ENCODE data around the gene TPI1.

TPI1 gene

DNA sequence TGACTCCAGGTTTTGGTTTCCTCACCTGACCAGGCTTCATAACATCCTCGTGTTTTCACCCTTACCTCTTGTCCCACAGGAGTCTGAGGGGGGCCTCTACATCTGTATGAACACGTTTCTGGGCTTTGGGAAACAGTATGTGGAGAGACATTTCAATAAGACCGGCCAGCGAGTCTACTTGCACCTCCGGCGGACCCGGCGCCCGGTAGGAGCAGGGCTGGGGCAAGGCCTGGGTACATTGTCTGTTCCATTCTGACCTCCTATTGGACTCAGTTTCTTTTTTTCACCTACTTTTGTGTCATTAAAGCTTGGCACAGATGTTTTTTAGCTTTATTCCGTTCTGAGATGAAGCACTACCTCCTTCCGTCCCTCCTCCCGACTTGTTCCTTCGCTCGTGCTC lies 12.0 kb upstream of the TPI1 start:
- Histone ChIP-seq H3K36me3 (ENCODE audit: insufficient read depth, low read length) (peaks cover 51% of the 10 kb centered on the region), H3K4me3 (ENCODE audit: low read depth, low read length, poor library complexity, severe bottlenecking) (no peak overlapping the region), H3K4me1 (ENCODE audit: insufficient read depth, low read length, severe bottlenecking) (peaks cover 20% of the 10 kb centered on the region), H3K9me2 (ENCODE audit: low read depth, low read length) (no peaks in the 10 kb centered on the region), H3K27me3 (ENCODE audit: insufficient read depth, low read length) (no peaks in the 10 kb centered on the region), H3K79me2 (ENCODE audit: insufficient read depth, low read length) (peaks cover 18% of the 10 kb centered on the region), H3K4me2 (ENCODE audit: low read length) (no peak overlapping the region), H3F3A (ENCODE audit: insufficient read depth, low read length) (no peaks in the 10 kb centered on the region), H3K9me3 (ENCODE audit: low read length) (no peaks in the 10 kb centered on the region), H3K27ac (ENCODE audit: low read depth, low read length, poor library complexity, severe bottlenecking) (no peak overlapping the region), H4K20me1 (ENCODE audit: insufficient read depth, low read length) (no peaks in the 10 kb centered on the region), H3K9ac (ENCODE audit: low read length) (no peak overlapping the region), H2AFZ (ENCODE audit: low read length) (no peak overlapping the region)
- no peak for TF ChIP-seq EZH2 (IDR thresholded peaks at IDR 0.05; ENCODE audit: borderline replicate concordance, low read length)
- TF ChIP-seq, protein P1, sequence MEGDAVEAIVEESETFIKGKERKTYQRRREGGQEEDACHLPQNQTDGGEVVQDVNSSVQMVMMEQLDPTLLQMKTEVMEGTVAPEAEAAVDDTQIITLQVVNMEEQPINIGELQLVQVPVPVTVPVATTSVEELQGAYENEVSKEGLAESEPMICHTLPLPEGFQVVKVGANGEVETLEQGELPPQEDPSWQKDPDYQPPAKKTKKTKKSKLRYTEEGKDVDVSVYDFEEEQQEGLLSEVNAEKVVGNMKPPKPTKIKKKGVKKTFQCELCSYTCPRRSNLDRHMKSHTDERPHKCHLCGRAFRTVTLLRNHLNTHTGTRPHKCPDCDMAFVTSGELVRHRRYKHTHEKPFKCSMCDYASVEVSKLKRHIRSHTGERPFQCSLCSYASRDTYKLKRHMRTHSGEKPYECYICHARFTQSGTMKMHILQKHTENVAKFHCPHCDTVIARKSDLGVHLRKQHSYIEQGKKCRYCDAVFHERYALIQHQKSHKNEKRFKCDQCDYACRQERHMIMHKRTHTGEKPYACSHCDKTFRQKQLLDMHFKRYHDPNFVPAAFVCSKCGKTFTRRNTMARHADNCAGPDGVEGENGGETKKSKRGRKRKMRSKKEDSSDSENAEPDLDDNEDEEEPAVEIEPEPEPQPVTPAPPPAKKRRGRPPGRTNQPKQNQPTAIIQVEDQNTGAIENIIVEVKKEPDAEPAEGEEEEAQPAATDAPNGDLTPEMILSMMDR (IDR thresholded peaks at IDR 0.05; ENCODE audit: low read length): no peak

DNA sequence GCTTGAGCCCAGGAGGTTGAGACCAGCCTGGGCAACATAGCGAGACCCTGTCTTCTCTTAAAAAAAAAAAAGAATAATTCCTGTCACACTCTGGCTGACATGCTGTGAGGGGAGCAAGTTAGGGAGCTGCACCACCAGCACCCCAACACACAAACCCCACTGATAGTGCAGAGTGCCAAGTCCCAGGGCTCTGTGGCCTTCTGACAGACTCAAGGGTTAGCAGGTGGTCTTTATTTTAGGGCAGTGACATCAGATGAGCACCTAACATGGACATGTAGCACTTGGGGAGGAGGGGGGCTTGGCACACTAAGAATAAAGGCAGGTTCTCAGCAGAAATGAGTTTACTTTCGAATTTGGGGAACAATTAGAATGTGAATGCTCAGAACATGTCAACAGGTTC lies 8.5 kb upstream of the TPI1 start:
- Histone ChIP-seq H3F3A (ENCODE audit: insufficient read depth, low read length) (no peaks in the 10 kb centered on the region), H3K4me3 (ENCODE audit: low read depth, low read length, poor library complexity, severe bottlenecking) (no peak overlapping the region), H4K20me1 (ENCODE audit: insufficient read depth, low read length) (no peaks in the 10 kb centered on the region), H3K36me3 (ENCODE audit: insufficient read depth, low read length) (peaks cover 86% of the 10 kb centered on the region), H3K9me2 (ENCODE audit: low read depth, low read length) (no peaks in the 10 kb centered on the region), H3K4me1 (ENCODE audit: insufficient read depth, low read length, severe bottlenecking) (peaks cover 4% of the 10 kb centered on the region), H3K9me3 (ENCODE audit: low read length) (no peaks in the 10 kb centered on the region), H3K27me3 (ENCODE audit: insufficient read depth, low read length) (no peaks in the 10 kb centered on the region), H3K9ac (ENCODE audit: low read length) (no peak overlapping the region), H2AFZ (ENCODE audit: low read length) (no peak overlapping the region), H3K4me2 (ENCODE audit: low read length) (no peak overlapping the region), H3K79me2 (ENCODE audit: insufficient read depth, low read length) (peaks cover 3% of the 10 kb centered on the region), H3K27ac (ENCODE audit: low read depth, low read length, poor library complexity, severe bottlenecking) (no peak overlapping the region)
- TF ChIP-seq, protein P1 (IDR thresholded peaks at IDR 0.05; ENCODE audit: low read length): no peak
- no peak for TF ChIP-seq EZH2 (IDR thresholded peaks at IDR 0.05; ENCODE audit: borderline replicate concordance, low read length)

DNA sequence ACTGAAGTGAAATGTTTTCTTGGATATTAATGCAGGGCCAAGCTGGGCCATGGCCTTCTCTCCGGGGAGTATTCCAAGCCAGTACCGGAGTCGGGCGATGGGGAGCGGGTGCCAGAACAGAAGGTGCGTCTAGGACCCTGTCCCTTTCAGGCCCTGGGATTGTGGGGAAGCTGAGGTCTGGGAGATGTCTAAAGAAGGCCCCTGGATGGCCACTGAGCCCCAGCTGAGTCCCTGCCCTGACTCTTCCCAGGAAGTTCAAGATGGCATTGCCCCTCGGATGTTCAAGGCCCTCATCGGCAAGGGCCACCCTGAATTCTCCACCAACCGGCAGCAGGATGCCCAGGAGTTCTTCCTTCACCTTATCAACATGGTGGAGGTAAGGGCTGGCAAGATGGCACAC lies 7.2 kb upstream of the TPI1 start:
- Histone ChIP-seq H2AFZ (ENCODE audit: low read length) (no peak overlapping the region), H3K27ac (ENCODE audit: low read depth, low read length, poor library complexity, severe bottlenecking) (no peak overlapping the region), H3F3A (ENCODE audit: insufficient read depth, low read length) (no peaks in the 10 kb centered on the region), H3K4me2 (ENCODE audit: low read length) (no peak overlapping the region), H3K36me3 (ENCODE audit: insufficient read depth, low read length) (peaks cover 95% of the 10 kb centered on the region), H3K79me2 (ENCODE audit: insufficient read depth, low read length) (no peaks in the 10 kb centered on the region), H3K9ac (ENCODE audit: low read length) (no peak overlapping the region), H3K27me3 (ENCODE audit: insufficient read depth, low read length) (no peaks in the 10 kb centered on the region), H4K20me1 (ENCODE audit: insufficient read depth, low read length) (no peaks in the 10 kb centered on the region), H3K9me2 (ENCODE audit: low read depth, low read length) (no peaks in the 10 kb centered on the region), H3K4me3 (ENCODE audit: low read depth, low read length, poor library complexity, severe bottlenecking) (no peak overlapping the region), H3K4me1 (ENCODE audit: insufficient read depth, low read length, severe bottlenecking) (no peaks in the 10 kb centered on the region), H3K9me3 (ENCODE audit: low read length) (no peaks in the 10 kb centered on the region)
- no peak for TF ChIP-seq EZH2 (IDR thresholded peaks at IDR 0.05; ENCODE audit: borderline replicate concordance, low read length)
- TF ChIP-seq, protein P1 (IDR thresholded peaks at IDR 0.05; ENCODE audit: low read length): no peak

Data from OCI-LY1 (cell line).